ENCODE data around the gene PARP2. TPM values are rescaled to one million over a fixed set of nuclear protein-coding genes. Genes with fewer than 3 reads are reported as not detected.

The PARP2 gene
- total and polyA plus RNA-seq, 9 of the 15 experiments (the other 6 are each of a cell fraction or from before 2014, with no cell fraction given): 19.7 to 50.5 (median 29.9) TPM

- ATAC-seq: no peak
- no TSS peak for BruUV-seq (replicated peaks)
- Histone ChIP-seq H3K9me1 (ENCODE audit: control insufficient read depth, insufficient read depth, low read length) (no peaks in the 10 kb centered on the region), H3K27me3 (ENCODE audit: control insufficient read depth in 2 of 2, insufficient read depth in 2 of 2, low read length in 2 of 2) (no peaks in the 10 kb centered on the region), H2AFZ (ENCODE audit: low read depth, low read length) (no peak overlapping the region), H3K4me1 (replicated peaks in 1 of 2; ENCODE audit: control insufficient read depth in 2 of 2, insufficient read depth in 2 of 2, low read length in 2 of 2) (no peaks in the 10 kb centered on the region), H3K4me3 (no peak overlapping the region), H3K9me3 (replicated peaks; ENCODE audit: control insufficient read depth, insufficient read depth, low read depth, low read length) (no peaks in the 10 kb centered on the region), H3K79me2 (ENCODE audit: control insufficient read depth, insufficient read depth, low read length) (no peaks in the 10 kb centered on the region), H3K9ac (ENCODE audit: insufficient read depth in 1 of 2, low read depth in 2 of 2, low read length in 2 of 2) (no peak overlapping the region), H3K27ac (ENCODE audit: extremely low read depth, low read depth, low read length) (no peak overlapping the region), H3K36me3 (ENCODE audit: control insufficient read depth, insufficient read depth, low read length) (peaks cover 43% of the 10 kb centered on the region; the same call in 1 of the 3 replicates), H4K20me1 (replicated peaks; ENCODE audit: control insufficient read depth, insufficient read depth, low read length) (no peaks in the 10 kb centered on the region), H3K4me2 (ENCODE audit: insufficient read depth, low read length) (no peak overlapping the region)
- in situ Hi-C loops (cut with MboI) (no loop called here), intact Hi-C loops (cut with micrococcal nuclease) (no loop called here)
- DNase-seq (ENCODE audit: extremely low read depth in 1 of 4, low spot score in 3 of 4): no peak
- 17% methylated on average over 1 of the region's 1 CpG for WGBS (ENCODE audit: insufficient coverage, low coverage, missing lambda C conversion rate)
- FAIRE-seq: no peak
- CTCF ChIA-PET (ENCODE audit: low intra/inter-chr PET ratio): no interaction called here
- no peak for TF ChIP-seq ZNF318 (IDR thresholded peaks at IDR 0.05; ENCODE audit: borderline replicate concordance in 1 of 2, low read depth in 1 of 2)
- no peak for TF ChIP-seq ZNF253 (CRISPR knock-in tag; conservative IDR thresholded peaks at IDR 0.05)
- no peak for TF ChIP-seq BCLAF1 (IDR thresholded peaks at IDR 0.05; ENCODE audit: borderline replicate concordance in 1 of 2, control insufficient read depth in 1 of 2, low read depth in 2 of 2, low read length in 1 of 2)
- POLR2A ChIA-PET: no interaction called here
These were observed 36.3 kb downstream of the PARP2 start for GRCh38 chr14:20379743-20380142.

All from K562 (cell line).